ENCODE results near the gene GPATCH2. TPM values are rescaled to one million over a fixed set of nuclear protein-coding genes. Genes with fewer than 3 reads are reported as not detected.

GPATCH2 gene
- 7.0 to 8.4 TPM (median 8.1 TPM) in 5 replicates for total RNA-seq (2022; extraction: Qiagen RNA extraction)

DNA sequence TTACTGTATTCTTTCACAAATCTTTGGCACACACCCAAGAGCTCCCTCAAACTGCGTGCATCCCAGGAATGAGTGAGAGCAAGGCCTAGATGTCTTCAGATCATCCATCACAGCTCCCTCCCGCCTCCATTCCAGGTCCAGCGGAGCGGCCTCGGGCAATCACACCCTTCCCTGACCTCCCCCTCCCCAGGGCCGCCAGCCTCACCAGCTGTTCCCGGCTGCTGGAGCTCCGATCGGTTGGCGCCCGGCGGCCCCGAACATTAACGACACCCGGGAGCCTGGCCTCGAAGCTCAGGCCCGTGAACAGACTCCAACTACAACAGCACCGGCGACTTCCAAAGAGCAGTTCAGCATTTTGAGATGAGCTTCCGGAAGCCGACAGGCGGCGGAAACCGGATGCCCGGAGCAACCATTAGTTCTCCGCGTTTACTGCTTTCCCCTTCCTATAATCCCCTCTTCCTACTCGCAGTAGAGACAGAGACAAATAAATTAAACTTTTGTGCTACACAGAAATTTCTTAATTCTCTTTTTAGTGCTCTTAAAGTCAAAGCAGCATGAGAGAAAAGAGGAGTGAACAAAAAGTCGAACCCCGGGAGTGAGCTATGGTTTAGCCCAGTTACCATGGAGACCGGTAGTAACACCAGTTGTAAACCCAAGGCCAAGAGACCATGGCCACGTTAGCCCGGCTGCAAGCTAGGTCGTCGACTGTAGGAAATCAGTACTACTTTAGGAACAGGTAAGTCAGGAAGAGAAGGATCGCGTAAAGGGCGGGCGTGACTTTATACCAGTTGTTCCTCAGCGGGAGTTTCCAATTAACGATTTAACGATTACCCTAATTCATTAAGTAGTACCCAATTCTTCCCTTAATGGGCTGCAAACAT lies at the start of gene GPATCH2, which contains the start of gene SPATA17:
Gene GPATCH2 (minus strand): TSS at position 380 of the 881 bp plus-strand sequence. CDS start 119 bp downstream, at position 261.
Gene SPATA17 (plus strand): TSS at position 634 of the 881 bp plus-strand sequence. CDS start 35 bp downstream, at position 669.

Other genes with a start within 250 kb of the GPATCH2 start
- 1.4 to 3.2 TPM (median 2.4 TPM) in 5 replicates for gene SPATA17, start 254 bp upstream of the GPATCH2 start, total RNA-seq (2022; extraction: Qiagen RNA extraction)